GM21723 (cell line): ENCODE data around the gene PHLPP1.
A peak's percentile ranks its signal among the peaks of the same experiment; 100 is the strongest.
"Not testable (repeated sequence)": the region's sequence is repeated elsewhere in the genome, so short reads cannot be mapped to it uniquely, and the experiment has no call there.

ENCODE experiments used
- ATAC-seq: cut with Tn5 transposase; IDR thresholded peaks from one replicate; pipeline ENCODE4 v1.9.1; 2021; ENCODE audit warnings: mild to moderate bottlenecking, moderate library complexity; ENCODE audit not compliant: unreplicated experiment

Gene PHLPP1

GRCh38 chr18:62715436-62715758 lies at the start of gene PHLPP1:
Gene PHLPP1, plus strand, starts transcription at chr18:62715541. Its CDS starts 143 bp downstream, at chr18:62715684.
- ATAC-seq: peak; percentile 19

- ATAC-seq: no peak
Measured at GRCh38 chr18:62669225-62669624, 46.1 kb upstream of the PHLPP1 start.

DNA sequence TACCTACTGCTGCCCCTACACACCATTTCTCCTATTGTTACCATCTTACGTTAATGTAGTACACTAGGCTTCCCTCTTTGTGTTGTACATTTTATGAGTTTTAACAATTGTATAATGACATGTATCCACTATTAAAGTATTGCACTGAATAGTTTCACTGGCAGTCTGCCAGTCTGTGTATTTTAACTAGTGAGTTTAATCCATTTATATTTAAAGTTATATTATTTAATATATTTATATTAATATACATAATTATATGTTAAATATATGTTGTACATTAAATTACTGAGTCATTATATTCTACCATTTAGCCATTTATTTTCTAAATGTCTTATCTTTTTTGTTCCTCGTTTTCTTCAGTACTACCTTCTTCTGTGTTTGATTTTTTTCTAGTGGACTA lies 44.8 kb upstream of the PHLPP1 start:
- no peak for ATAC-seq

DNA sequence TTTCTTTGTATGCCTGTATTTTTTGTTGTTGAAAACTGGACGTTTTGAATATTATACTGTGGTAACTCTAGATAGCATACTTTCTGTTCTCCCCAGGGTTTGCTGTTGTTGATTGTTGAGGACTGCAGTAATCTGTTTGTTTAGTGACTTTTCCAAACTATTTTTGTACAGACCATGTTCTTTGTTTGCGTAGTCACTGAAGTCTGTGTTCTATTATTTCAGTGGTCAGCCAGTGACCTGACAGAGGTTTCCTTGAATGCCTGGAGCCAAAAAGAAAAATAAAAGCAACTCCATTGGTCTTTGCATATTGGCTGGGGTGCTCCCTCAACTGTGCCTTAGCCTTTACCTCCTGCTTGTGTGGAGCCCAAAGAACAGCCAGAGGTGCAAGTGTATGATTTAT lies 42.7 kb upstream of the PHLPP1 start:
- ATAC-seq: no peak

- ATAC-seq: no peak
Measured at GRCh38 chr18:62678847-62679485, 36.4 kb upstream of the PHLPP1 start.

DNA sequence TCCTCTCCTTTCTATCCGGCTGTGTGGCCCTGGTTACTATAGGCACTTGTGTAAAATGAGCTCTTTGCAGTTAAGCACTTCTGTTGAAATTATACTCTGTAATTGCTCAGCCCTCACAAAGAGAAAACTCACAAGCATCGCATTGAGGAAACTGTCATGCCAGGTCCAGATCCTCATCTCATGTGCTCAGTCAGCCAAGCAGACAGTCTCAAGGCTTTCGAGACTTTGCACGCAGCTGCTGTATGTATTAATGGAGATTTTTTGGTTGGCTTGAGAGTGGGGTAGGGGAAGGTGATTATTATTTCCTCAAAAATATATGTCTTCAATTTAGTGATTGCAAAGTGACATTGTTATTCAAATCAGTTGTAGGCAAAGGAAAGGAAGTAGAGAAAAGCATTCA lies 33.0 kb upstream of the PHLPP1 start:
- no peak for ATAC-seq

DNA sequence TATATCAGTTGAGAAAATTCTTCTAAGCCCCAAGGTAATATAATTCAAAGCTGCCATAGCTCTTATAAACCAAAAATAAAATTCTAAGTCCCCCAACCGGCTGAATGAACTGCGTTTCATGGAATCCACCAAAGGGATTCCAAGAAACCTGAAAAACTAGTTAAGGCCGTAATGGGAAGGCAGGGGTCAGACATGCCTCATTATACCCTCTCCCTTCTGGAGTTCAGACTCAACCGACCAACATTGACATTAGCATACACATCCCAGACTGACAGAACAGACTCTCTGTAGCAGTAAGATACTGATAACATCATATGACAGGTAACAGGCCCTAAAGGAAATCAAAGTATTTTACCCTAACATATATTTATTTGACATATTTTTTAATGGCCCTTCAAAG lies 31.4 kb upstream of the PHLPP1 start:
- no peak for ATAC-seq

DNA sequence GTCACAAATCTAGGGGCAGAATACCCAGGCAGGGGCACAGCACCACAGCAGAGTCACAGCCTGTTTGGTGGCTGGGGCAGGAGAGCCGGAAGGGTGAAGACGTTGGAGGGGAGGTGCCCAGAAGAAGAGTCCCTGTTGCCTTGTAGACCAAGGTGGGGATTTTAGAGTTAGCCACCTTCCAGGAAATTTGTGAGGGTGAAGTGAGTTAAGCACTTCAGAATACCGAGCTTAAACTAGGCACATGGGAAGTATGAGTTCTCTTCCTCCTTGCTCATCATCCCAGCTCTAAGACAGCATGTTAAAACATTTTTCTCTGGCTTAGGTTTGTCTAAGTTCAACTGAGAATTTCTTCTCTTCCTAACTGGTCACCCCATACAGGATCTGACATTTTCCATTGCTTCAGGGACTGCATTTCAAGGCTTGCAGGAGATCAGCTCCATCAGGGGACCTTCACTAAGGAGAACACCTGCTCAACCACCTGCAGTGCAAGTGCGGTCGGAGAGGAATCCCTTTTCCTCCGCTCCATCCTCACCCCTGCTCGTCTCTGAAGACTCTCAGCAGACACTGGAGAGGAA lies 26.5 kb upstream of the PHLPP1 start:
- no peak for ATAC-seq

DNA sequence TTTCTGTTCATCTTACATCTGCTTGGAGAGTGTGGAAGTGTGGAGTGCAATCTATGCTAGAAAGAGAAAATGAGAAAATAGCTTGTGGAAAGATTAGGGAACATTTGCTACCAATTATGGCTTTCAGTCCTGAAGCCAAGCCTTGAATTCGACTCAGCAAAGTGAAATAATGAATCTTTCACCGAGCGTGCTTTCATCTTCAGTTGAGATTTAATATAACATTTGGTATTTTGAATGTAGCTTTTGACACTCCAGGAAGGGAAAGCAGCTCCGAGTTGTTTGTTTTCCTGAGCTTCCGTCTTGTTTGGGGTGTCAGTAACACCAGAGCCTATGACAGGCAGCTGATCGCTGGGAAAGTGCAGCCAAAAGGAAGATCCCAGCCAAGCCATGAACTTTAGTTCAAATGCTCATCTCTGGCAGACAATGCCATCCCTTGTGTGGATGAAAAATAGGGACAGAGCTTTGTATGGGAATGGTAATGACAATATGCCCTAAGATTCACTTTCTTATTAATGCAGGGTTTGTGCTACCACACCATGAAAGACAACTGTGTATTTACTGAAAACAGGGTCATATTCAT lies 25.0 kb upstream of the PHLPP1 start:
- ATAC-seq: no peak

GRCh38 chr18:62693659-62694058 lies 21.7 kb upstream of the PHLPP1 start:
- ATAC-seq: no peak

GRCh38 chr18:62697636-62698035 lies 17.7 kb upstream of the PHLPP1 start:
- no peak for ATAC-seq

- no peak for ATAC-seq
Measured at GRCh38 chr18:62702259-62702658, 13.1 kb upstream of the PHLPP1 start.

DNA sequence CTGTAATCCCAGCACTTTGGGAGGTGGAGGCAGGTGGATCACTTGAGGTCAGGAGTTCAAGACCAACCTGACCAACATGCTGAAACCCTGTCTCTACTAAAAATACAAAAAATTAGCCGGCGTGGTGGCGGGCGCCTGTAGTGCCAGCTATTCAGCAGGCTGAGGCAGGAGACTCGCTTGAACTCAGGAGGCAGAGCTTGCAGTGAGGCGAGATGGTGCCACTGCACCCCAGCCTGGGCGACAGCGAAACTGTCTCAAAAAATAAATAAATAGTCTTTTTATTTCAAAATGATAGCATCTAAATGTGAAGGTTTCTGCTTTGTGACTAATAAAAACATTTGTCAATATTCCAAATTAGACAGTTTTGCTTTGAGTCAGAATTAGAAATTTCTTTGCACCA lies 8.5 kb upstream of the PHLPP1 start:
- ATAC-seq: not testable (repeated sequence)

DNA sequence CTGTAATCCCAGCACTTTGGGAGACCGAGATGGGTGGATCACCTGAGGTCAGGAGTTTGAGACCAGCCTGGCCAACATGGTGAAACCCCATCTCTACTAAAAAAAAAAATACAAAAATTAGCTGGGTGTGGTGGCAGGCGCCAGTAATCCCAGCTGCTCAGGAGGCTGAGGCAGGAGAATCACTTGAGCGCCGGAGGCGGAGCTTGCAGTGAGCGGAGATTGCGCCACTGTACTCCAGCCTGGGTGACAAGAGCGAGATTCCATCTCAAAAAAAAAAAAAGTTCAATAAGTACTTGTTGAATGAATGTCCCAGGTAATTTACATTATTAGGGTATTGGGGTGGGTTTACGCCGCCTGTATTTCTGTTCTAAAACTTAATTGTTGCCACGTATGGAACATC lies 5.4 kb upstream of the PHLPP1 start:
- ATAC-seq: not testable (repeated sequence)

DNA sequence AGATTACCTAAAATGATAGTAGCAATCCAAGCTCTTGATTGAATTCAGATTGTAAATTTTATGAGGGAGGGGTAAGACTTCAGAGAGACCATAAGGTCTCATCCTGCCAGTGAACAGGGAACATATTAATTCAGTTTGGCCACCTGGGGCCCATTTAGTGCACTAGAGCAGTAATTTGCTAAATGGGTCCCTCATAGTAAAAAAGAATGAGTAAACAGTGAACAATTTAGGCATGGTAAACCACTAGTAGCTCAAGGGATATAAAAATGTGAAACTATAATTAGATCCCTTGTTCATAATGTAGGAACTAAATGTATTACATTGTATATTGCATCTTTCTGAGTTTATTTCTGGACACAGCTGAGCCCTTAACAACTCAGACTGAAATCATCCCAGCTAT lies 4.9 kb upstream of the PHLPP1 start:
- ATAC-seq: no peak

GRCh38 chr18:62711781-62712180 lies 3.6 kb upstream of the PHLPP1 start:
- no peak for ATAC-seq

DNA sequence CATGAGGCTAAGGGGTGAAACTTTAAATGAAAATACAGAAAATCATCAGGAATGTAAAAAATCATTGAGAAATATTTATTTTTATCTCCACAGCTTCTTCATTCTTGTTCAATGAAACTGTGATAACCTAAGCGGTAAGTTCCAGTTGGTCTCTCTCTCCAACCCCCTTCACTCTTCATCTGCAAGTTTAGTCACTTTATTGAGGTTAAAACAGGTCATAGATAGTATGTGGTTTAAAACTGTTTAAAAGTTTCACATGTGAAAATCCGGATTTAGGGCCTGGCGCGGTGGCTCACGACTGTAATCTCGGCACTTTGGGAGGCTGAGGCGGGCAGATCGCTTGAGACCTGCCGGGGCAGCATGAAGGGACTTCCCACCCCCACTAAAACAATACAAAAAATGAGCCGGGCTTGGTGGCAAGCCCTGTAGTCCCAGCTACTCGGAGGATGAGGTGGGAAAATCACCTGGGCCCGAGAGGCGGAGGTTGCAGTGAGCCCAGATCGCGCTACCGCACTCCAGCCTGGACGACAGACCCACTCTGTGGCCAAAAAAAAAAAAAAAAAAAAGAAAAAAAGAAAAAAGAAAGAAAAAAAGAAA lies 1.6 kb upstream of the PHLPP1 start:
- ATAC-seq: no peak

- peak; percentile 77 for ATAC-seq
Measured at GRCh38 chr18:62714671-62715435, 488 bp upstream of the PHLPP1 start.

GRCh38 chr18:62715759-62716615 lies 646 bp downstream of the PHLPP1 start:
- ATAC-seq: peak; percentile 31

- ATAC-seq: peak; percentile 20
Measured at GRCh38 chr18:62716619-62717168, 1.4 kb downstream of the PHLPP1 start.
